ENCODE results near the gene LGALS9C.
"Not testable (repeated sequence)": the region's sequence is repeated elsewhere in the genome, so short reads cannot be mapped to it uniquely, and the experiment has no call there.

The LGALS9C gene

GRCh38 chr17:18542234-18542633 lies 65.6 kb downstream of the LGALS9C start:
- DNase-seq, result not testable (repeated sequence)

- not testable (repeated sequence) for DNase-seq
Measured at GRCh38 chr17:18542907-18543306, 66.3 kb downstream of the LGALS9C start.

Data from NCI-H510A (cell line).